Kidney (tissue), 14 donors: ENCODE results near the gene GAPDH. TPM values are rescaled to one million over a fixed set of nuclear protein-coding genes. Genes with fewer than 3 reads are reported as not detected.

Source experiments
- DNase-seq, 5 donors: peaks; one replicate each; pipeline ENCODE4 v3.0.0-alpha.2; 2013 to 2020
- FAIRE-seq: peaks from 2 replicates; lab custom pipeline; 2012; peaks lifted over from hg19 to GRCh38; lab: Jason Lieb, UNC
- H3K27ac ChIP-seq, 2 donors: one replicate each; pipeline ENCODE4 v1.7.0; 2013; ENCODE audit warnings: low read depth in 2 of 2, low read length in 2 of 2, inconsistent platforms in 1 of 2
- H3K27me3 ChIP-seq: one replicate; pipeline ENCODE4 v1.7.1; 2013; ENCODE audit warnings: low read length, inconsistent platforms; ENCODE audit not compliant: control insufficient read depth, insufficient read depth
- H3K36me3 ChIP-seq, 3 donors: one replicate each; pipeline versions ENCODE4 v1.7.0 to v1.7.1; 2013; ENCODE audit warnings: low read length in 3 of 3, control low read depth in 1 of 3, inconsistent platforms in 1 of 3; ENCODE audit not compliant: insufficient read depth in 3 of 3, control insufficient read depth in 2 of 3
- H3K4me1 ChIP-seq, 3 donors: one replicate each; pipeline versions ENCODE4 v1.7.0 to v1.7.1; 2013; ENCODE audit warnings: low read length in 3 of 3, inconsistent platforms in 1 of 3, low read depth in 1 of 3; ENCODE audit not compliant: control insufficient read depth in 2 of 3, insufficient read depth in 2 of 3
- H3K4me3 ChIP-seq, 3 donors: one replicate each; pipeline versions ENCODE4 v1.7.0 to v1.8.1; 2013; ENCODE audit warnings: low read length in 3 of 3, control low read depth in 1 of 3, inconsistent platforms in 1 of 3
- H3K9ac ChIP-seq, 3 donors: one replicate each; pipeline versions ENCODE4 v1.7.0 to v1.7.1; 2013; ENCODE audit warnings: low read length in 3 of 3, control low read depth in 1 of 3, inconsistent platforms in 1 of 3
- H3K9me3 ChIP-seq, 3 donors: one replicate each; pipeline versions ENCODE4 v1.7.0 to v1.7.1; 2013; ENCODE audit warnings: low read length in 3 of 3, control low read depth in 1 of 3, inconsistent platforms in 1 of 3; ENCODE audit not compliant: control insufficient read depth in 2 of 3, insufficient read depth in 1 of 3
- CTCF ChIP-seq: IDR thresholded peaks from 3 replicates; pipeline ENCODE4 v1.5.1; 2012; ENCODE audit warnings: mild to moderate bottlenecking, moderate library complexity, borderline replicate concordance; ENCODE audit not compliant: insufficient read depth; ENCODE audit errors: extremely low read depth
- intact Hi-C: fragments of 100-400 bp; cut with DNase I; formaldehyde crosslinking; loops from one replicate; pipeline ENCODE4 v1.11.1; 2022
- polyA plus RNA-seq: library from polyadenylated mRNA; stranded (reverse); fragments of 350-450 nt; fragmentation: Illumina TruSeq; extraction: RNeasy Lipid Tissue Mini Kit (QIAGEN cat#74804); gene quantifications from one replicate; pipeline ENCODE4 v1.2.3, GENCODE V29; 2014; ENCODE audit warnings: low read depth, low replicate concordance; ENCODE audit not compliant: insufficient read depth
- total RNA-seq: library from RNA; stranded (reverse); fragmentation: NEBNext Ultra II Directional; extraction: Animal tissue kit (Norgen Biotek cat#: 25700); gene quantifications from one replicate; pipeline ENCODE4 v1.2.1, GENCODE V29; 2021
- donor health status: control.
- donor health status: control.
- donor health status: control.
- donor health status: control.
- donor health status: control.
- donor health status: DM: yes; HTN: yes; CAD: no.
- donor health status: Normal renal cell carcinoma (clear cell type).

The GAPDH gene
- total and polyA plus RNA-seq, 2 donors from 2014 or later: 1,501 to 4,871 TPM

- Histone ChIP-seq H3K27me3 (no peaks in the 10 kb centered on the region), H3K9me3 (no peaks in the 10 kb centered on the region), H3K27ac (peak overlapping the region; percentile 52 to 72), H3K4me3 (no peak overlapping the region), H3K4me1 (peaks cover 0 to 23% (median 9%) of the 10 kb centered on the region in 3 donors), H3K9ac (peak overlapping the region in 1 of 3 donors; percentile 30), H3K36me3 (peaks cover 0 to 33% (median 21%) of the 10 kb centered on the region in 3 donors)
- DNase-seq (no peak), FAIRE-seq (no peak)
- no peak for TF ChIP-seq CTCF
- intact Hi-C loops: no loop called here
These were observed 7.3 kb downstream of the GAPDH start for GRCh38 chr12:6541371-6542165.

GRCh38 chr12:6542209-6543009, 8.1 kb downstream of the GAPDH start:
- Histone ChIP-seq H3K27ac (peak overlapping the region; percentile 72 to 85), H3K9ac (peak overlapping the region in 1 of 3 donors; percentile 30), H3K9me3 (no peaks in the 10 kb centered on the region), H3K4me3 (peak overlapping the region in 1 of 3 donors; percentile 12), H3K36me3 (peaks cover 0 to 32% (median 12%) of the 10 kb centered on the region in 3 donors), H3K4me1 (peaks cover 0 to 18% (median 6%) of the 10 kb centered on the region in 3 donors), H3K27me3 (no peaks in the 10 kb centered on the region)
- FAIRE-seq (no peak), DNase-seq (peak in 2 of 5 donors; percentile 56 to 78)
- intact Hi-C loops: no loop called here
- TF ChIP-seq CTCF: no peak

DNA sequence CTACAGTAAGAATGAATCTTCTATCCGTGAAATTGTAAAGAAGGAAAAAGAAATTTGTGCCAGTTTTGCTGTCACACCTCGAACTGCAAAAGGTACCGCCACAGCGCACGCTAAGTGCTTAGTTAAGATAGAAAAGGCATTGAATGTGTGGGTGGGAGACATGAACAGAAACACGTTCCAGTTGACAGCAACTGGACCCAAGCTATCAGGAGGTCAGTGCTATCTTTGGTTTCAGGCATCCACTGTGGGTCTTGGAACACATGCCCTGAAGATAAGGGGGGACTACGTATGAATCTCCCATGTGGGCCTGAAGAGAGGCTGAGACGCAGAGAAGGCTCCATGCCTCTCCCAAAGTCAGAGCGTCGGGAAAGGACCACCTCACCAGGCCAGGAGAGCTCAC, 11.7 kb downstream of the GAPDH start:
- Histone ChIP-seq H3K4me3 (no peak overlapping the region), H3K9me3 (no peaks in the 10 kb centered on the region), H3K27me3 (no peaks in the 10 kb centered on the region), H3K9ac (no peak overlapping the region), H3K27ac (no peak overlapping the region), H3K36me3 (peaks cover 0 to 19% (median 12%) of the 10 kb centered on the region in 3 donors), H3K4me1 (peaks cover 0 to 18% (median 6%) of the 10 kb centered on the region in 3 donors)
- DNase-seq (no peak), FAIRE-seq (no peak)
- intact Hi-C loops: no loop called here
- no peak for TF ChIP-seq CTCF
